Measurements from ENCODE around the gene KISS1.
"Not testable (repeated sequence)": the region's sequence is repeated elsewhere in the genome, so short reads cannot be mapped to it uniquely, and the experiment has no call there.

Gene KISS1, protein sequence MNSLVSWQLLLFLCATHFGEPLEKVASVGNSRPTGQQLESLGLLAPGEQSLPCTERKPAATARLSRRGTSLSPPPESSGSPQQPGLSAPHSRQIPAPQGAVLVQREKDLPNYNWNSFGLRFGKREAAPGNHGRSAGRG

DNA sequence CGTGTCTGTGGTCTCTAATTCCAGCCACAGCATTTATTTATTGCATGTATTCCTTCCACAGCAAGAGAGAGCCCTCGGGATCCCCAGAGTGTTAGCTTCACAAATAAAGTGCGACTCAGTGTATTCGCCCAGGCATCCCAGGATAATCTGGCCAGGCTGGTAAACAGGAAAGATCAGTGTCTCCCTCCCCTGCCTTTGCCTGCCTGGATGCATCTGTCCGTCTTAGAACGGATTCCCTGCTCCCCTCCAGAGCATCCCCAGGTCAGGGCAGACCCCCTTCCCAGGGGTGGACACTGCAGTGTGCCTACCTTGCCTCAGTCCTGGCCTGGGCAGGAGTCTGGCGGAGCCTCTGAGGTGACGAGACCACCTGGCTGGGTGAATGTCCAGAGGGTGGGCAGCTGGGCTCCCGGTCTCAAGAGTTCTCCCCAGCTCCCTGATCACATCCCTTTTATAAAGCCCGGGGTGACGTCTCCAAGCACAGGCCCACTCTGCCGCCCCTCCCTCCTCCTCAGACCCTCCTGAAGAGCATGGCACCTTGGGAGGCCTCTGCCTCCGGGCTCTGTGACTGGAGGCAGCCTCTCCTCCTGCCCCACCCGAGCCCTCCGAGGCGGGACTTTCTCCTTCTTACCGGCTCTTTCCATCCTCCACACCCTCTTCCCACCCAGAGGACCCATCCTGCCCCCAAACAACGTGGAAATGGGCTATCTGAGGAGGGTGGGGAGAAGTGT is at the start of gene KISS1:
Gene KISS1, minus strand, starts transcription at position 424 of the 728 bp plus-strand sequence. CDS start 3,615 bp downstream, outside the sequence.
- no peak for DNase-seq

DNA sequence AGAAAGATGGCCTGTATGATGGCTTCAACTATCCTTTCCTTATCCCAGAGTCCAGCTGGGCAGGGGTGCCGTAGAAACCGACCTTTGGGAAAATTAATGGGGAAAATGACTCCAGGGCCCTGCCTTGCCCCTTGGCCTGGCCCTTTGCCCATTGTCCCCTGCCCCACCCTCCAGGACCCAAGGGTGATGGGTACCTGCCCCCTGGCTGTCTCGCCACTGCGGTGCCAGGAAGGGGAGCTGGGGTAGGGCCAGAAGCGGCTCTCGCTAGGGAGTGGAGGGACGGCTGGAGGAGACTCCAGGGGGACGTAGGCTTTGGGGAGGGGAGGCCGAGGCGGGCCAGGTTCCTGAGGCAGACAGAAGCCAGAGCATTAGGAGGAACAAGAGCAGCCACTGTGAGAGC is 46.6 kb upstream of the KISS1 start:
- no peak for DNase-seq

DNA sequence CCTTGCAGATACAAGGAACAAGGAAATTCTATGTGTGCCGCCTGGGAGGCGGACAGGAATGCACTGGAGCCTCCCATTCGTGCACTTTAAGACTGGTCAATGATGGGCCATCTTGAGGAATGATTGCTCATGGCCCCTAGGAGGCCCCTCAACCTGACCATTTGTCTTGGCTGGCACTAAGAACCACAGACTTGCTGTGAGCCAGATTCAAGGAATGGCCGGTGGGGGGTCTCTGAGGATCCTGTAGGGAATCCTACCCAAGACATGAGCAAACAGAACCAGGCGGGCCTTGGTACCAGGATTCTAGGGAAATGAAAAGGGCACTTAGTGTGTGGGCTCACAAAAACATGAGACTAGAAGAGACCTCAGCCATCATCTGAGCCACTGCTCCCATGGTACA is 45.6 kb upstream of the KISS1 start:
- no peak for DNase-seq

DNA sequence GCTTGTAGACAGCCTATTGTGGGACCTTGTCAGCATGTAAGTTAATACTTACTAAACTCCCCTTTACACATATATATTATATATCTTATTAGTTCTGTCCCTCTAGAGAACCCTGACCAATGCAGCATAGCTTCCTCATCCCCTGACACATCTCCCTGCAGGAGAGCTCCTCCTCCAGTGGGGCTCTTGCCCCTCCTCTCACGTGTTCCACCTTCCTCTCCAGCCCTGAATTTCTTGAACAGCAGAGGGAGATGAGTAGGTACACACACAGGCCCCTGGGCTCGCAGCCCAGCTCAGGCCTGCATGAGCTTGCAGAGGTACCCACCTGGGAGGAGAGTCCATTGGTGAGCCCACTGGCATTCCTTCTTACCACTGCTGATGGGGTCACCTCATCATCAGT is 44.8 kb upstream of the KISS1 start:
- DNase-seq = no peak

DNA sequence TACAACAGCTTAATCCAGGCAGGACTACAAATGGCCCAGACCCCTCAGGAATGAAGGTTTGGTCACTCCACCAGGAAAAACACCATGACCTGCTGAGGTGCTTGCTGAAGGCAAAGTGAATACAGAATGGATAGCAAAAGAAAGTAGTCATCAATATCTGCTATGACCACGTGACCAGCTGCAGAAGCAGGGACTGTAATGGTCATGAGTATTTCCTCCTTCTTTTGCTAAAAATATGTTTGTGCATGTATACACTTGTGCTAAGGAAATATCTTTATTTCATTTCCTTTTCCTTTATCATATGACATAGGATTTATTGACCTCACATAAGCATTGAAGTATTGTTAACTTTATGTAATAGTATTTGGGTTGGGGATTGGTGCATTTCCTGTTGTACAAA is 43.9 kb upstream of the KISS1 start:
- no peak for DNase-seq

DNA sequence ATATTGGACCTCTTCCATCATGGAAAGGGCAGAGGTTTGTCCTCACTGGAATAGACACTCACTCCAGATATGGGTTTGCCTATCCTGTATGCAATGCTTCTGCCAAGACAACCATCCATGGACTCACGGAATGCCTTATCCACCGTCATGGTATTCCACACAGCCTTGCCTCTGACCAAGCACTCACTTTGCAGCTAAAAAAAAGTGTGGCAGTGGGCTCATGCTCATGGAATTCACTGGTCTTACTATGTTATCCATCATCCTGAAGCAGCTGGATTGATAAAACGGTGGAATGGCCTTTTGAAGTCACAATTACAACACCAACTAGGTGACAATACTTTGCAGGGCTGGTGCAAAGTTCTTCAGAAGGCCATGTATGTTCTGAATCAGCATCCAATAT is 43.1 kb upstream of the KISS1 start:
- DNase-seq = not testable (repeated sequence)

DNA sequence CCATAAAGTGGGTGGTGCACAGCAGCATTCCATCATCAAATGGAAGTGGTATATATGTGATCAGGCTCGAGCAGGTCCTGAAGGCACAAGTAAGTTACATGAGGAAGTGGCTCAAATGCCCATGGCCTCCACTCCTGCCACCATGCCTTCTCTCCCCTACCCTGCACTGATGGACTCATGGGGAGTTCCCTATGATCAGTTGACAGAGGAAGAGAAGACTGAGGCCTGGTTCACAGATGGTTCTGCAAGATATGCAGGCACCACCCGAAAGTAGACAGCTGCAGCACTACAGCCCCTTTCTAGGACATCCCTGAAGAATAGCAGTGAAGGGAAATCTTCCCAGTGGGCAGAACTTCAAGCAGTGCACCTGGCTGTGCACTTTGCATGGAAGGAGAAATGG is 42.2 kb upstream of the KISS1 start:
- not testable (repeated sequence) for DNase-seq

DNA sequence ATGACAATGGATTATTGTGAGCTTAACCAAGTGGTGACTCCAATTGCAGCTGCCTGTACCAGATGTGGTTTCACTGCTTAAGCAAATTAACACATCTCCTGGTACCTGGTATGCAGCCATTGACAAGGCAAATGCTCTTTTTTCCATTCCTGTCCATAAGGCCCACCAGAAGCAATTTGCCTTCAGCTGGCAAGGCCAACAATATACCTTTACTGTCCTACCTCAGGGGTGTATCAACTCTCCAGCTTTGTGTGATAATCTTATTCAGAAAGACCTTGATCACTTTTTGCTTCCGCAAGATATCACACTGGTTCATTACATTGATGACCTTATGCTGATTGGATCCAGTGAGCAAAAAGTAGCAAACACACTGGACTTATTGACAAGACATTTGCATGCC is 41.2 kb upstream of the KISS1 start:
- not testable (repeated sequence) for DNase-seq

DNA sequence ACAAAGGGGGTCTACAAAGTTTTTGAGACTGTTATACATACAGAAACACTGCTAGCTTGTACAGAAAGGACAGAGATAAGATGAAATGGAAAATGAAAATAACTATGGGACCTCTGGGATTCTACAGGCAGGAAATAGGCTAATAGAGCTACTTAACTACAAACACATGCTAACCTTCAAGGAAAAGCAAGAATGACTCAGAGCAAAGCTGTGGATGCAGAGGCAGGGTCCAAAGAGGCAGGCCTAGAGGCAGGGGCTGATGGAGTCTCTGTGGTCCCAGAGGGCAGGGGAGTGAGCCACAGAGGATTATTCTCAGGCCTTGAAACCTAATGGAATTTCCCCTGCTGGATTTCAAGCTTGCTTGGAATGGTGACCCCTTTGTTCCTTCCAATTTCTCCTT is 36.2 kb upstream of the KISS1 start:
- no peak for DNase-seq

DNA sequence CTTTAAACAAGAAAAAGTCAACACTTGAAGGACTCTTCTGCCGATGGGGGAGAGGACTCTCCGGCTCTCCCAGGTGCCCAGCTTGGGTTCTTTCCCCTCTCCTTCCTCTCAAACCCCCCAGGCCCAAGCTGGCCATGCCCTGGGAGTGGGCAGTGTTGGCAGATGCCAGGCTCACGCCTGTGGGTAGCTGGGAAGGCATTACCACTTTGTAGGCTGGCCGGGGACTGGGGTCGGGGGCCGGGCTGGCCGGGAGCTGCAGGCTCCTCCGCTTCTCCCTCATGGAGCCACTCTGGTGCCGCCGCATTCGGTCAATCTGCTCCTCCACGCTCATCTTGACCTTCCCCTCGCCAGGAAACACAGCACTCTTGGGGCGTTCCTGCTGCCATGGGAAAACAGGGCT is 33.9 kb upstream of the KISS1 start:
- DNase-seq = no peak

DNA sequence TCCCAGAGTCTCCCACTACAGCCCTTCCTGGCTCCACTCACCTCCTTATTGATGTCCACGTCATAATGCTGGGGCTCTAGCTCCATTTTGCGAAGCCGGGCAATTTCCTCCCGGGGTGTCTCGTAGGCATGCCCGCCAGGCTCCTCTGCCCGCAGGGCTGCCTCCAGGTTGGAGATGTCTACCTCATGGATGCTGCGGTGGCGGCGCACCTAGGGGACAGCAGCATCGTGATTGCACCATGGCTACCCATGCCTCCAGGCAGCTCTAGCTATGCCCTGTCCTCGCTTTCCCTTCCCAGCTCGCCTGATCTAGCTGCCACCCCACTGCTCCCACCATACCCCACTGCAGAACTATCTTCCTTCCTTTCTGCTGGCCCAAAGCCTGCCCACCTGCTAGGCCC is 32.6 kb upstream of the KISS1 start:
- DNase-seq = no peak

DNA sequence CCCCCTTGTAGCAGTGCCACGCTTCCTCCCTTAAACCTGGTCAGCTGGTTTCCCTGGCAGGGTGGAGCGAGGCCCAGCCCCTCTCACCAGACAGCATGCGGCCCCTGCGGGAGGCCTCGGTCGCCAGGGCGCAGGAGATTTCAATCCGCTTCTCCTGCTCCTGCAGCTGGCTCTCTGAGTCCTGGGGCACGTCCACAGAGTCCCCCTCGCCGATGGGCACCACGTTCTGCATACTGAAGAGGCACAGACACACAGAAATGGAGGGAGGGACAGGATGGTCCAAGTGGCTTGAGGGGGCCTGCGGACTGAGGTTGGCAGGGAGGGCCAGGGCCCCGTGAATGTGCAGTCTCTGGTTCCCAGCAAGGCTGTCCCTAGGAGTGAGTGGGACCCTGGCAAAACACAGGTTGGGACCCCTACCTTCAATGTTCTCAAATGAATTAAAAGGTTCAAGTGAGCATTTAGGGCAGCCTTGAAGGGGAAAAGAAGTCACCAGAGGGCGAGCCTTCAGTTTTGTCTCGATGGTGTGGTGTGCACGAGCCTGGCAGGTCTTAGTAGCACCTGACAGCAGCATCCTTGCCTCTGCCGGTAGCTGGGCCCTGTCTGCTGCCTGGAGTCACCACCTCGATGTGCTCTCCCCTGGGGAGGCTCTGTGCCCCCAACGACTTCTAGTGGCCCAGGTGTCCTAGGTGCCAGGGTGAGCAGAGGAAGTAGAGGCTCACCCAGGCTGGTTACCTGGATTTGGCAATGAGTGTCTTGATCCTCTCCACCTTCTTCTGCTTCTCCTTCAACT is 31.9 kb upstream of the KISS1 start:
- DNase-seq = no peak

DNA sequence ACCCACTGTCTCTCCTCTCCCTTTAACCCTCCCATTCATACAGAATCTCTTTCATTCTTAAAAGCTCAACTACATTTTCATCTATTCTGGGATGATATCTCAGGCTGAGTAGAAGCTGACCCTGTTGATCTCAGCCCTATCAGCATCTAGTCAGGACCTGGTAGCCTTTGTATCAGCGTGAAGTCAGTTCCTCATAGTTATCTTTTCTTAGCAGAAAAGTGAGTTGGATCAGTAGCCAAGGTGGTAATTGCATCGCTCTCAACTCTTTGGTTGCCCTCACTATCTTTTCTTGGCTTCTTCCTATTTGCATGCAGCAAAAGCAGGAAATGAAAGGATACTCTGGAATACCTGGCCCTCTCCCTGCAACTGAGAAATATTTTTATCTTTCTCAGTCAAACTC is 31.1 kb upstream of the KISS1 start:
- no peak for DNase-seq

DNA sequence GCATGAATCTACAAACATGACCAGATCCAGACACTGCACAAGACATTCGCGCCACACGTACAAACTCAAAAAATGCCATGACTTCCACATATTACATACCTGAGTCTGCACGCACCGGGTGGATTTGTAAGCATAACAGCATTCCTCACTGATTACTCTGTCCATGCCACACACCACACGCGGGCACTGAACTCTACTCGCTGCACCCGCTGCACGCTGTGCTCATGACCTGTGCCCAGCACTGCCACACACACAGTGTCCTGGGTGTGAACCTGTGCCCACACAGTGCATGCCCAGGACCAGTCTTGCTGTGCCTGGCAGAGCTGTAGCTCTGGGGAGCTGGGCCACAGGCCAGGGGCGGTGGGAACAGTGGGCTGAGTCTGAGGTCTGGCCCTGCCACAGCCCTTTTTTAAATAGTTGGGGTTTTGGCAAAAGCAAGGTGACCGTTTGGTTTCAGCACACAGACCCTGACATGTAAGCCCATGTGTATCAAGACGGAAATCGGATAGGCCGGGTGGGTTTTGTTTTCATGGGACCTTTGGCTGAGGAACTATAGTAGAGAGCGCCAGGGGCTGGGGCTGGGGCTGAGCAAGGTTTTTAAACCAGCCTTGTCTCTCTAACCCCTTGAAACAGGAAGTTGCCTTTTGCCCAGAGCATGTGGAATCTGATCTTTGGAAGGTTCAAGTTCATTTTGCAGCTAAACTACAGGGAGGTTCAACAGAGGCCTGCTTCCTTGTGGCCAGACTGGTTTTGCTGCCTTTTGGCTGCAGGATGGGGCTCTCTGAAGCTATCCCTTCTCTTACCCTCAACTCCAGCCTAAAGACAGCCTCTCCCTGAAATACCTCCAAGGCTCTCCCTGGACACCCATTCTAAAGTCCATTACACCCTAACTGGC is 29.8 kb upstream of the KISS1 start:
- no peak for DNase-seq

DNA sequence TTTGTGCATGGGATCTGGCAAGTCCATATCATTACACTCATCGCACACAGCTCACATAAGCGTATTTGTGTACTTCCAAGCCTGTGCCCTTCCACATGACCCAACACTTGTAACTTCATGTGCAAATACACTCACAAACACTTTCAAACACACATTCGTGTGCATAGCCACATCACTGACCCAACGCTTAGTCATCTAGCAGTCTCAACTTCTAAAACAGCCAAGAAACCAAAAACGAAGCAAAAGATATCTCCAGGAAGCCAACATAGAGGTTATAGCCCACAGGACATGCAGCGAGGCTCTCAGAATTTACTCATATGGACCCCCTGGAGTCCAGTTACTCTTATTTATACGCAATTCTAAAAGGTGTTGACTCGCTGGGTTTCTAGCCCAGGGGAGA is 28.4 kb upstream of the KISS1 start:
- DNase-seq = no peak

DNA sequence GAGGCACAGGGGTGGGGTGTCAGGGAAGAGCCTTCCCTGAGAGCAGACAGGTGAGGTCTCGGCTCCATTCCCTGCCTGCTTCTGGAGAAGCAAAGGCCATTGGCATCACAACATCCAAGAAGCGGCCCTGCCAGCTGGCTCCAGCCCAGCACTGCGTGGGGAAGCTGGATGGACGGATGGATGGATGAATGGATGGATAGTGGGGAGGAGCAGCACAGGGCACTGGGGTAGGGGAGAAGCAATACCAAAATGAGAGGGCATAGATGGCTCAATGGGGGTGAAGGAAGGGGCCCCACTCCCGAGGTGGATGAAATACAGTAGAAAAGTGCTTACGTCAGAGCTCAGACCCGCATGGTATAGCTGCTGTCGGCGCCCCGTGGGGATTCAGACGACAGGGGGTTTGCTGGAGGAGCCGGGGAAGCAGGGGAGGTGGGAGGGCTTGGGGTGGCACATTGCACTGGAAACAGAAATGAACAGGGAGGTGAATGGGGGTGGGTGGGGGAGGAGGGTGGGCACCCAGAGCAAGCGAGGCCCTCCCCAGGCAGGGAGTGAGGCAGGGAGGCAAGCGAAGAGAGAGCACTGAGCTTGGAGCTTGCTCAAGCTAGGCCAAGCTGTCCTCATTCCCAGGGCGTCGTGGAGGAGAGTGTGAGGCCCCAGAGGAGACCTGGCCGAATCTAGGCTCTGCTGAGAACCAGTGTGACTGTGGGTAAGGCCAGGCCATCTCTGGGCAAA is 27.0 kb upstream of the KISS1 start:
- DNase-seq = no peak

DNA sequence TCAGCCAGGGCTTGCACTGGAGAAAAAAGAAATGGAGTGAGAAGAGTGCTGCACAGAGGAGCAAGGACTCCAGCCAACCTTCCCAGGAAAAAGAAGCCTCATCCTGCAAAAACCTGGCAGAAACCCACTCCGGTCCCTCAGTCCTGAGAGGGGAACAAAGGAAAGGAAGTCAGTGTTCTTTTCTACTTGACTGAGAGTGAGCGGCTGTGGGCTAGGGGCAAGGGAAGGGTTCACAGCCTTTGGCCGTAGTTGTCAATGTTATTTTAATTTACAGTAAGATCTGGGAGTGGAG is 26.4 kb upstream of the KISS1 start:
- no peak for DNase-seq

DNA sequence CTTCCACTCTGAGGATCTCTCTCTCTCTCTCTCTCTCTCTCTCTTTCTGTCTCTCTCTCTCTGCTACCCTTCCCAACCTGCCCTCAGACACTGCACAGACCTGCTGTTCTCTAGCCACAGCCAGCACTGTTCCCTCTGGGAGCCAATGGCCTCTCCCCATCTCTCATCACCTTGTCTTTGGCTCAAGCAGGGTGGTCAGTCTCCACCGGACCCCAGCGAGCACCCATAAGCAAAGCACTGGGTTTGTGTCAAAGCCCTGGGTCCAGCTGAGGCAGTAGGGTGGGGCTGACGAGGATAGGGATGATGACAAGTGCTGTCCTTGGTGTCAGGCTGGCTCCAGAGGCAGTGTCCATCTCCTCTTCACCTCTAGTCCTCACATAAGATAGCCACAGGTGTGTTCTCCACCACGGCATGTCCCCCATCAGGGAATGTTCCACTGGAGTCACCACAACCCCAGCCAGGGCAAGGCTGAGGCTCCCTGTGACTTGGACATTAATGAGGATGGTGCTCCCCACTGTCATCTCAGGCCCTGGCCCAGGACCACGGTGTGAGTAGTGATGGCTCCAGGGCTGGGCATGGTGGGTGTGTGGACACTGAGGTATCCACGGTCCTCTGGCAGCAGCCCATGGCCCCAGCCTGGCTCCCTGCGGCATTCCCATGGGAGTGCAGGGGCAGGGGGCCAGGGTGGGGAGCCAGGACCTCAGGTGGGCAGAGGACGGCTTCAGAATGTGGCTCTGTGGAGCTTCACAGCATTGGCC is 25.9 kb upstream of the KISS1 start:
- DNase-seq = no peak

DNA sequence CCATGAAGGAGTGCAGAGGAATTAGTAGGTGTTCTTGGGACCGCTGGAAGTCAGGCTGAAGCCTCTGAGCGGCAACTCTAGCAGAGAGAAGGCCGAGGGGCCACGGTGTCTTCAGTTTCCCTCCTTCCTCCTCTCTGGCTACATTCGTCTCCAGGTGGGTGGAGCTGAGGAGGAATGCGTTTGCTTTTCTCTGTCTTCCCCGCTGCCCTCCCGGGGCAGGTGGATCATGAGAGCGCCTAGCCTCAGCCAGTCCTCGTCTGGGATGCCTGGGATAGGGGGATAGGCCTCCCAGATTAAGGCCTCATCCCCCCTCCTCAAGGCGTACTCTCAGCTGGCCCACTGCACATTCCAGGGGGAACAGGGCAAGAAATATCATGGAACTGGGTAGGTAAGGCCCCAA is 25.0 kb upstream of the KISS1 start:
- no peak for DNase-seq

DNA sequence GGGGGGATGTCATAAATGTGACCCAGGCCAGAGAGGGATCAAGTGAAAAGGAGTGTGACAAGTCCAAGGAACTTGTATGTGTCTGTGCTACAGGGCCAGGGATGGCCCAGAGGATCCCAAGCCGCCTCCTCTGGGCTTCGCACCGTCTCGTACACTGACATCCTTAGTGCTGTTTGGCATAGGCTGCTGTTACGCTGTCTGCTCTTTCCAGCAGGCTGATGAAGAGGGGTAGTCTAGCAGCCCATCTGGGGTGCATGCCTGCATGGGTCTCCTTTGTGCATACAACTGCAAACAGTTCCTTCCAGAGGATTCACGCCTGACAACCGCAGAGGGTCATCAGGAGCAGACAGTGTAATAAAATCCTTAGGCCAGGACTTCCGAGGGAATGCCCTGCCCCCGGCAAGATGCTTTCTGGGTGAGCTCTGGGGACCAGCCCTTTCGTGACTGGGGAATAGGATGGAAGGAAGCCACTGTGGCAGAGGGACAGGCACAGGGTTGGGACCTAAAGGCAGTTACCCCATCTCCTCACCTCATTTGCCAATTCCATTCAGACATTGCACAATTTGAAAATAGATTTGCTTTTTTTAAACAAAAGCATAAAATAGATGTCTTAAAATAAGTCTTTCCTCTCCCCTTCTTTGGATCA is 23.8 kb upstream of the KISS1 start:
- no peak for DNase-seq

DNA sequence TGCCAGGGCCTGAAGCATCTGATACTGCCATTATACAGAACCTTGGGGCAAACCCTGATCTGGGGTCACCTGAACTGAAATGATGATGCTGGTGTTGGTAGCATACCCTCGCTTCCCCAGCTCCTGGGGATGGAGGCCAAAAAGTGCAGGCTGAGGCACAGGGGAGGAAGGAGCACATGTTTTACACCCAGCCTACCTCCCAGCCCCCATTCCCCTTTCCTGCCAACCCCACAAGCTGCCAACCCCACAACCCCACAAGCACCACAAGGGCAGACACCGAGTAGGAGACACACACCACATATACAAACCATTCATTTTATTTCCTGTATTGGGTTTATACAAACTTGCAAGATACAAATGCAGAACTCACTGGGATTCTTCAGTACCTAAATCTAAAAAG is 22.3 kb upstream of the KISS1 start:
- DNase-seq = no peak

DNA sequence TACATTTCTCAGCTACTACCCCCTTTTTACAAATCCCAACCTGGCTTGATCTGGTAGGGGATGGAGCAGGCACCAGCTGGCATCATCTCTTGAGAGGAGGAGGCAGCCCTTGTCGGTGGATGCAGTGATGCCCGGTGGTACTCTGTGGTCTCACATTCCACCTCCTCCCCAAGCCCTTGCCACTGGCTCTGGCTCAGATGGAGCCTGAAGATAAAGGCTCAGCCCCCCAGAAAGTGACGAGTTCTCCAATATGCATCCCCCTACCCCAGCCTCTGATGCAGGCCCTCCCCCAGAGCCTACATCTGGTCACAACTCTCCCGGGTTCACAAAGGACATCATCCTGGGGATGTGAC is 21.3 kb upstream of the KISS1 start:
- no peak for DNase-seq
